Loucy (cell line): ENCODE data around the gene FAM234A.

Experiments
- H2AFZ ChIP-seq: fragments of 200-600 bp; sonication (generic); 2 replicates; pipeline ENCODE4 v1.6.0; 2016; ENCODE audit warnings: antibody characterized with exemption, mild to moderate bottlenecking, low read length, moderate library complexity
- H3F3A ChIP-seq: fragments of 200-600 bp; 2 replicates; pipeline ENCODE4 v1.6.0; 2016; ENCODE audit warnings: antibody characterized with exemption, low read depth, mild to moderate bottlenecking
- H3K27me3 ChIP-seq: fragments of 200-600 bp; sonication (generic); 2 replicates; pipeline ENCODE4 v1.6.1; 2014; ENCODE audit warnings: low read length, mild to moderate bottlenecking; ENCODE audit not compliant: insufficient read depth, poor library complexity, severe bottlenecking
- H3K36me3 ChIP-seq: fragments of 200-600 bp; sonication (generic); 2 replicates; pipeline ENCODE4 v1.6.1; 2016; ENCODE audit warnings: low read length; ENCODE audit not compliant: insufficient read depth
- H3K4me1 ChIP-seq: fragments of 200-600 bp; sonication (generic); 2 replicates; pipeline ENCODE4 v1.5.1; 2014; ENCODE audit warnings: low read length, mild to moderate bottlenecking; ENCODE audit not compliant: insufficient read depth, poor library complexity, severe bottlenecking
- H3K4me2 ChIP-seq: fragments of 200-600 bp; sonication (generic); 2 replicates; pipeline ENCODE4 v1.6.0; 2014; ENCODE audit warnings: antibody characterized with exemption, low read length, low read depth, mild to moderate bottlenecking; ENCODE audit not compliant: poor library complexity, severe bottlenecking
- H3K4me3 ChIP-seq: fragments of 200-600 bp; sonication (generic); 2 replicates; pipeline ENCODE4 v1.5.1; 2014; ENCODE audit warnings: low read length, mild to moderate bottlenecking, mixed read lengths; ENCODE audit not compliant: poor library complexity, severe bottlenecking
- H3K79me2 ChIP-seq: fragments of 200-600 bp; sonication (generic); 2 replicates; pipeline ENCODE4 v1.6.1; 2014; ENCODE audit warnings: low read length; ENCODE audit not compliant: insufficient read depth
- H3K9ac ChIP-seq: fragments of 200-600 bp; sonication (generic); 2 replicates; pipeline ENCODE4 v1.6.0; 2014; ENCODE audit warnings: mild to moderate bottlenecking, low read depth, low read length, moderate library complexity; ENCODE audit not compliant: poor library complexity, severe bottlenecking
- H3K9me2 ChIP-seq: fragments of 200-600 bp; sonication (generic); replicated peaks from 2 replicates; pipeline ENCODE4 v1.6.1; 2016; ENCODE audit warnings: low read depth, low read length, mixed read lengths
- H3K9me3 ChIP-seq: fragments of 200-600 bp; sonication (generic); 2 replicates; pipeline ENCODE4 v1.6.1; 2014; ENCODE audit warnings: mild to moderate bottlenecking, antibody characterized with exemption, low read length, low read depth; ENCODE audit not compliant: insufficient read depth
- H4K20me1 ChIP-seq: fragments of 200-600 bp; sonication (generic); 2 replicates; pipeline ENCODE4 v1.6.0; 2014; ENCODE audit warnings: antibody characterized with exemption, low read length, mild to moderate bottlenecking; ENCODE audit not compliant: insufficient read depth, poor library complexity, severe bottlenecking
- CTCF ChIP-seq: fragments of 200-600 bp; sonication (generic); conservative IDR thresholded peaks from 2 replicates; pipeline ENCODE4 v1.5.1; 2014; ENCODE audit warnings: mild to moderate bottlenecking, antibody characterized with exemption, low read length
- EZH2phosphoT487 ChIP-seq: fragments of 200-600 bp; IDR thresholded peaks from 2 replicates; pipeline ENCODE4 v1.6.1; 2018; ENCODE audit warnings: antibody characterized with exemption, mild to moderate bottlenecking, moderate library complexity, borderline replicate concordance

The FAM234A gene

GRCh38 chr16:291539-291938 is 56.9 kb downstream of the FAM234A start:
- Histone ChIP-seq H3K4me3 (no peak overlapping the region), H3K4me1 (no peaks in the 10 kb centered on the region), H2AFZ (no peak overlapping the region), H3K27me3 (no peaks in the 10 kb centered on the region), H3K4me2 (no peak overlapping the region), H3F3A (no peaks in the 10 kb centered on the region), H3K9ac (no peak overlapping the region), H3K9me3 (no peaks in the 10 kb centered on the region), H3K9me2 (no peaks in the 10 kb centered on the region), H4K20me1 (no peaks in the 10 kb centered on the region), H3K36me3 (peaks cover 5% of the 10 kb centered on the region; the same call in 1 of the 2 replicates), H3K79me2 (no peaks in the 10 kb centered on the region)
- TF ChIP-seq CTCF, result no peak
- TF ChIP-seq EZH2phosphoT487, result no peak

- Histone ChIP-seq H3K36me3 (peaks cover under 1% of the 10 kb centered on the region; the same call in 1 of the 2 replicates), H3K4me3 (no peak overlapping the region), H3F3A (no peaks in the 10 kb centered on the region), H3K4me1 (no peaks in the 10 kb centered on the region), H2AFZ (no peak overlapping the region), H3K79me2 (no peaks in the 10 kb centered on the region), H3K9me3 (no peaks in the 10 kb centered on the region), H3K27me3 (no peaks in the 10 kb centered on the region), H3K4me2 (no peak overlapping the region), H3K9ac (no peak overlapping the region), H4K20me1 (no peaks in the 10 kb centered on the region), H3K9me2 (no peaks in the 10 kb centered on the region)
- TF ChIP-seq EZH2phosphoT487 (no peak), CTCF (no peak)
Observed at GRCh38 chr16:293043-293775, 58.6 kb downstream of the FAM234A start.

GRCh38 chr16:296276-296675 is 61.7 kb downstream of the FAM234A start:
- H3K79me2 ChIP-seq, result no peaks in the 10 kb centered on the region
- no peaks in the 10 kb centered on the region for H3K4me1 ChIP-seq
- no peak overlapping the region for H3K4me3 ChIP-seq
- no peaks in the 10 kb centered on the region for H4K20me1 ChIP-seq
- H3K36me3 ChIP-seq, result no peaks in the 10 kb centered on the region
- no peaks in the 10 kb centered on the region for H3F3A ChIP-seq
- no peak overlapping the region for H3K9ac ChIP-seq
- H2AFZ ChIP-seq, result no peak overlapping the region
- no peaks in the 10 kb centered on the region for H3K9me3 ChIP-seq
- H3K9me2 ChIP-seq, result no peaks in the 10 kb centered on the region
- no peak overlapping the region for H3K4me2 ChIP-seq
- TF ChIP-seq CTCF (no peak), EZH2phosphoT487 (no peak)
- no peaks in the 10 kb centered on the region for H3K27me3 ChIP-seq
